Pancreas (tissue), 10 donors: ENCODE measurements around the gene GRID1. TPM values are rescaled to one million over a fixed set of nuclear protein-coding genes. Genes with fewer than 3 reads are reported as not detected.
A peak's percentile ranks its signal among the peaks of the same experiment; 100 is the strongest.

ENCODE experiments used
- ATAC-seq, 4 donors: fragments of 200-7000 bp; cut with Tn5 transposase; one replicate each; pipeline versions ENCODE4 v1.8.0 to v1.9.1; 2020; ENCODE audit warnings: mild to moderate bottlenecking in 4 of 4, moderate library complexity in 4 of 4
- DNase-seq, 6 donors: peaks; one replicate each; pipeline ENCODE4 v3.0.0-alpha.2; 2020
- FAIRE-seq: peaks from 2 replicates; lab custom pipeline; 2012; peaks lifted over from hg19 to GRCh38; lab: Jason Lieb, UNC
- H3K27ac ChIP-seq, 4 donors: fragments of 200-600 bp; sonication (generic); 1 replicate in 3 of 4; 2 replicates in 1 of 4; pipeline versions ENCODE4 v1.5.0 to v1.8.0; 2020
- H3K27me3 ChIP-seq, 4 donors: fragments of 200-600 bp; one replicate each; pipeline ENCODE4 v1.8.0; 2021
- H3K36me3 ChIP-seq, 3 donors: fragments of 200-600 bp; sonication (generic) in 1 of 3; one replicate each; pipeline versions ENCODE4 v1.5.0 to v1.8.0; 2020 to 2021
- H3K4me1 ChIP-seq, 3 donors: fragments of 200-600 bp; one replicate each; pipeline ENCODE4 v1.8.0; 2021
- H3K4me3 ChIP-seq, 4 donors: fragments of 200-600 bp; sonication (generic) in 2 of 4; one replicate each; pipeline versions ENCODE4 v1.5.0 to v1.8.0; 2020 to 2021
- H3K9me3 ChIP-seq, 4 donors: fragments of 200-600 bp; one replicate each; pipeline ENCODE4 v1.8.0; 2021
- WGBS, 2 donors: extraction: QIAGEN DNeasy Blood & Tissue Kit; methylation state at CpG; one replicate each; pipeline ENCODE4 v1.1.7; 2013; 5-methylcytosine and 5-hydroxymethylcytosine counted together
- intact Hi-C, 3 donors: fragments of 100-400 bp; cut with DNase I; formaldehyde crosslinking; loops; one replicate each; pipeline versions ENCODE4 v1.11.1 to v1.14.2; 2022
- polyA plus RNA-seq, 2 donors: library from polyadenylated mRNA; stranded (reverse); fragments of 200-250 nt; gene quantifications; one replicate each; pipeline ENCODE4 v1.2.3, GENCODE V29; 2013
- total RNA-seq, 6 donors: library from RNA; stranded (reverse); fragmentation: NEBNext Ultra II Directional in 4 of 6; extraction: Animal tissue kit (Norgen Biotek cat#: 25700) in 4 of 6; gene quantifications; one replicate each; pipeline versions ENCODE4 v1.2.1 to v1.2.4, GENCODE V29; 2021 to 2023
- TF ChIP-seq, protein P1 (sequence below), 4 donors: fragments of 200-600 bp; sonication (generic) in 3 of 4; IDR thresholded peaks; one replicate each; pipeline versions ENCODE4 v1.5.0 to v1.8.0; 2021; ENCODE audit warnings: antibody characterized with exemption in 4 of 4
- donor health status: healthy with polysubstance abuse.
- donor health status: DM: no; HTN: no; CAD: no; lungs with moderate emphysema.
- donor health status: DM: no; HTN: no; CAD: no.
- donor health status: control.
- donor health status: control.
- donor health status: Bipolar disorder and iron deficiency.
- donor health status: DM: yes; HTN: yes; CAD: no.
- donor health status: DM: no; HTN: no; CAD: no.
- donor health status: DM: no; HTN: no; CAD: no.
- donor health status: DM: yes; HTN: yes; CAD: no.

GRID1 gene
- total and polyA plus RNA-seq, 8 donors = 0.05 to 1.5 (median 0.91) TPM

- WGBS, 2 donors = 35 to 73% methylated on average over 1 of the region's 1 CpG
- ATAC-seq (no peak), FAIRE-seq (no peak), DNase-seq (no peak)
- Histone ChIP-seq H3K27ac (no peak overlapping the region), H3K9me3 (no peaks in the 10 kb centered on the region), H3K4me3 (no peak overlapping the region), H3K36me3 (no peaks in the 10 kb centered on the region), H3K27me3 (peaks cover 0 to 7% (median 0%) of the 10 kb centered on the region in 4 donors), H3K4me1 (no peaks in the 10 kb centered on the region)
- TF ChIP-seq, protein P1, sequence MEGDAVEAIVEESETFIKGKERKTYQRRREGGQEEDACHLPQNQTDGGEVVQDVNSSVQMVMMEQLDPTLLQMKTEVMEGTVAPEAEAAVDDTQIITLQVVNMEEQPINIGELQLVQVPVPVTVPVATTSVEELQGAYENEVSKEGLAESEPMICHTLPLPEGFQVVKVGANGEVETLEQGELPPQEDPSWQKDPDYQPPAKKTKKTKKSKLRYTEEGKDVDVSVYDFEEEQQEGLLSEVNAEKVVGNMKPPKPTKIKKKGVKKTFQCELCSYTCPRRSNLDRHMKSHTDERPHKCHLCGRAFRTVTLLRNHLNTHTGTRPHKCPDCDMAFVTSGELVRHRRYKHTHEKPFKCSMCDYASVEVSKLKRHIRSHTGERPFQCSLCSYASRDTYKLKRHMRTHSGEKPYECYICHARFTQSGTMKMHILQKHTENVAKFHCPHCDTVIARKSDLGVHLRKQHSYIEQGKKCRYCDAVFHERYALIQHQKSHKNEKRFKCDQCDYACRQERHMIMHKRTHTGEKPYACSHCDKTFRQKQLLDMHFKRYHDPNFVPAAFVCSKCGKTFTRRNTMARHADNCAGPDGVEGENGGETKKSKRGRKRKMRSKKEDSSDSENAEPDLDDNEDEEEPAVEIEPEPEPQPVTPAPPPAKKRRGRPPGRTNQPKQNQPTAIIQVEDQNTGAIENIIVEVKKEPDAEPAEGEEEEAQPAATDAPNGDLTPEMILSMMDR (IDR thresholded peaks at IDR 0.05) = no peak
- intact Hi-C loops = no loop called here
Measured at GRCh38 chr10:86359954-86360353, 6.6 kb downstream of the GRID1 start.

DNA sequence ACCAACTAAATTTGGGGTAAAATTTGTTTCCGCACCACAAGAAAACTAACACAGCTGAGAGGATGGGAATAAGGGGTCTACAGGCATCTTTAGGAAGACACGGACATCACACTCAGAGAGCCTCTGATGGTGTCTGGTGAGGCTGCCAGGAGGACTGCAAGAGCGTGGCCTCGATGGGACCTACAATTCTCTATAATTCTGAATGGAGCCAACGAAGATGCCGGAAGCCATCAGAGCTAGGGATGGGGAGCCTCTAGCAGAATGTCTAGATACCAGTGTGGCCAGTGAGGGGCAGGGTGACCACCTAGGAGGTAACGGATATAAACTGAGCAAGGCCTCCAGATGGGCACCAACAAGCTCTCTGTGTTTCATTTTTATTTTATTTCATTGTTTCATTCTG lies 7.5 kb downstream of the GRID1 start:
- FAIRE-seq = no peak
- 91 to 93% methylated on average over 7 of the region's 7 CpGs for WGBS, 2 donors

GRCh38 chr10:86357676-86358075 lies 8.9 kb downstream of the GRID1 start:
- intact Hi-C loops = no loop called here
- no peaks in the 10 kb centered on the region for H3K36me3 ChIP-seq
- DNase-seq (peak in 1 of 6 donors; percentile 29), ATAC-seq (no peak), FAIRE-seq (no peak)
- H3K9me3 ChIP-seq = no peaks in the 10 kb centered on the region
- no peaks in the 10 kb centered on the region for H3K27me3 ChIP-seq
- TF ChIP-seq, protein P1 (IDR thresholded peaks at IDR 0.05) = no peak
- no peak overlapping the region for H3K27ac ChIP-seq
- H3K4me3 ChIP-seq = no peak overlapping the region
- 75 to 89% methylated on average over 9 of the region's 9 CpGs for WGBS, 2 donors
- H3K4me1 ChIP-seq = no peaks in the 10 kb centered on the region

More for the DNA sequence above, 7.5 kb downstream of the GRID1 start:
- intact Hi-C loops = no loop called here
- DNase-seq (peak in 1 of 6 donors; percentile 20), ATAC-seq (no peak)
- Histone ChIP-seq H3K4me1 (no peaks in the 10 kb centered on the region), H3K9me3 (no peaks in the 10 kb centered on the region), H3K4me3 (no peak overlapping the region), H3K36me3 (no peaks in the 10 kb centered on the region), H3K27me3 (peaks cover 0 to under 1% (median 0%) of the 10 kb centered on the region in 4 donors), H3K27ac (no peak overlapping the region)
- TF ChIP-seq, protein P1 (IDR thresholded peaks at IDR 0.05) = no peak

DNA sequence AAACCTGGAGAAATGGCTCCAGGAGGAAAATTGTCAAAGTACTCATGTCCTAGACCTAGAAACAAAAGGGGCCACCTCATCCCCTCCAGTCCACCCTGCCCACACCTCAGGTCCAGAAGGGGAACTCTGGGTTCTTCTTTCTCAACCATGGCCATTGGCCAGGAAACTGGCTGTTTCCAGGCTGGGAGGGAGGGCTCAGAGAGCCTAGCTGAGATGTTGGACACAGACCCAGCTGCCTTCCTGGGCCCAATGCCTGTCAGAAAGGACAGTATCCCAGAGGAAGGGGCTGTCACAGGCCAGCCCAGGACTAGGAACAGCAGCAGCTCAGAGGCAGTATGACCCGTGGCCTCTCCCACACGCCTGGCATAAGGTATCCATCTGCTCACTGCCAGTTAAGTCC lies 9.6 kb downstream of the GRID1 start:
- no peaks in the 10 kb centered on the region for H3K27me3 ChIP-seq
- TF ChIP-seq, protein P1 (IDR thresholded peaks at IDR 0.05) = no peak
- H3K27ac ChIP-seq = no peak overlapping the region
- H3K9me3 ChIP-seq = no peaks in the 10 kb centered on the region
- no peaks in the 10 kb centered on the region for H3K36me3 ChIP-seq
- FAIRE-seq (no peak), ATAC-seq (peak in 1 of 4 donors; percentile 43), DNase-seq (peak in 1 of 6 donors; percentile 20)
- WGBS, 2 donors = 83 to 88% methylated on average over 2 of the region's 2 CpGs
- intact Hi-C loops = no loop called here
- H3K4me1 ChIP-seq = no peaks in the 10 kb centered on the region
- no peak overlapping the region for H3K4me3 ChIP-seq

- Histone ChIP-seq H3K27me3 (no peaks in the 10 kb centered on the region), H3K9me3 (no peaks in the 10 kb centered on the region), H3K4me3 (no peak overlapping the region), H3K27ac (no peak overlapping the region), H3K4me1 (no peaks in the 10 kb centered on the region), H3K36me3 (no peaks in the 10 kb centered on the region)
- WGBS, 2 donors = 77 to 80% methylated on average over 3 of the region's 3 CpGs
- ATAC-seq = peak in 1 of 4 donors; percentile 12
- no peak for DNase-seq
- FAIRE-seq = no peak
- intact Hi-C loops = no loop called here
- TF ChIP-seq, protein P1 (IDR thresholded peaks at IDR 0.05) = no peak
Measured at GRCh38 chr10:86356296-86356695, 10.3 kb downstream of the GRID1 start.
